Right kidney (tissue), 1 donor: ENCODE measurements around the gene TNS2.

Experiments used
- DNase-seq: peaks from one replicate; pipeline ENCODE4 v3.0.0-alpha.2; 2016

Gene TNS2

GRCh38 chr12:53068811-53069585 lies 19.1 kb downstream of the TNS2 start:
- DNase-seq, result no peak

GRCh38 chr12:53069621-53070410 lies 20.0 kb downstream of the TNS2 start:
- DNase-seq, result no peak

GRCh38 chr12:53070877-53071492 lies 21.1 kb downstream of the TNS2 start:
- no peak for DNase-seq

GRCh38 chr12:53071591-53072551 lies 22.0 kb downstream of the TNS2 start:
- DNase-seq, result peak; percentile 10

- no peak for DNase-seq
Observed at GRCh38 chr12:53073881-53074280, 24.0 kb downstream of the TNS2 start.

GRCh38 chr12:53074283-53074998 lies 24.6 kb downstream of the TNS2 start:
- DNase-seq, result no peak

GRCh38 chr12:53074999-53075370 lies 25.1 kb downstream of the TNS2 start:
- DNase-seq, result no peak

- DNase-seq, result no peak
Observed at GRCh38 chr12:53076461-53076860, 26.6 kb downstream of the TNS2 start.

GRCh38 chr12:53077030-53077429 lies 27.2 kb downstream of the TNS2 start:
- no peak for DNase-seq

GRCh38 chr12:53078425-53079225 lies 28.8 kb downstream of the TNS2 start:
- peak; percentile 73 for DNase-seq

GRCh38 chr12:53079226-53080117 lies 29.6 kb downstream of the TNS2 start, which contains the start of gene SPRYD3:
TSS of gene SPRYD3 (minus strand) at chr12:53079390. CDS start at chr12:53079333, 57 bp downstream.
- DNase-seq, result peak; percentile 99

- no peak for DNase-seq
Observed at GRCh38 chr12:53082637-53083175, 32.8 kb downstream of the TNS2 start.

GRCh38 chr12:53086361-53086760 lies 36.5 kb downstream of the TNS2 start:
- DNase-seq, result no peak

- no peak for DNase-seq
Observed at GRCh38 chr12:53090105-53090504, 40.2 kb downstream of the TNS2 start.

- DNase-seq, result no peak
Observed at GRCh38 chr12:53090554-53090953, 40.7 kb downstream of the TNS2 start.

GRCh38 chr12:53091756-53092155 lies 41.9 kb downstream of the TNS2 start:
- no peak for DNase-seq

GRCh38 chr12:53093777-53094393 lies 44.0 kb downstream of the TNS2 start:
- DNase-seq, result no peak

GRCh38 chr12:53094394-53094787 lies 44.5 kb downstream of the TNS2 start:
- no peak for DNase-seq
